ENCODE measurements around the gene SSU72.

Gene SSU72

DNA sequence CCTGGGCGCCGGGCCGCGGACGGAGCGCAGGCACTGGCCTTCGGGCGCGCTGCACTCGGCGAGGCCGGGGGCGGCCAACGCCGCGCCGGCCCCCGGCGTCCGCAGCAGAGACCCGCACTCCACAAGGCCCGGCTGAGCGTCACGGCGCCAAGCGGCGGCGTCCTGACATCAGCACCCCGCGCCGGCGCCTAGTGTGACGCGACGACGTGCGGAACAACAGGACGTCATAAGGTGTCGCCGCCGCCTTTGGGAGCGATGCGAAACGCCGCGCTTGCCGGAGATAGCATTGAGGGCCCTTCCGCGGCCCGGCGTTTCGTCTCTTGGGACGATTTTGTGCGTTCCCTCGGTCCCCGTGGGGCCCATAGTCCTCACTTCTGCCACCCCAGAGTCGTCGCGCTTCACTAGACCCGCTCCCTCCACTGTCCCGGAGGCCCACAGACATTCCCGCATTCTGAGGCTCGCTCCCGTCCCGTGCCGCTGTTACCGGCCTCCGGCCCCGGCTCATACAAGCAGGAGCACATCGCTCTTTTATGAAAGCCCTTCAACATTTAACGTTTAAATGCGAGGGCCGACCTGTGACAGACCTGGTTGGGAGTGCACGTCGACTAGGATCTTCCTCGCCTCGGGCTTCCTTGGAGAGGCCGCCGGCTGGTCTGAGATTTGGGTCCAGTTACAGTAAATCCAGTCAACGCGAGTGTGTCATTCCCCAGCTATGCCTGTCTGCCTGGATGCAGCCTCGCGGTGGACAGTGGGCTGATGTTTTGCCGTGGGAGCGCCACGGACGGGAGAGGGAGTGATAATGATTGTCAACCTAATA is at the start of gene SSU72:
Gene SSU72 (minus strand): TSS at position 143 of the 817 bp plus-strand sequence. CDS start 306 bp downstream, outside the sequence.
- Histone ChIP-seq H3K27ac (ENCODE audit: low read depth, low read length) (peak within 1 kb of the TSS; percentile 100), H3K27me3 (ENCODE audit: control insufficient read depth, insufficient read depth, low read length) (no peaks in the 10 kb centered on the region), H3K4me1 (ENCODE audit: control insufficient read depth, insufficient read depth, low read length) (peaks cover 10% of the 10 kb centered on the region), H3K4me3 (ENCODE audit: low read length) (peak within 1 kb of the TSS; percentile 100), H3K9ac (ENCODE audit: low read length) (peak within 1 kb of the TSS; percentile 100), H3K36me3 (ENCODE audit: control insufficient read depth, insufficient read depth, low read length) (no peaks in the 10 kb centered on the region)

DNA sequence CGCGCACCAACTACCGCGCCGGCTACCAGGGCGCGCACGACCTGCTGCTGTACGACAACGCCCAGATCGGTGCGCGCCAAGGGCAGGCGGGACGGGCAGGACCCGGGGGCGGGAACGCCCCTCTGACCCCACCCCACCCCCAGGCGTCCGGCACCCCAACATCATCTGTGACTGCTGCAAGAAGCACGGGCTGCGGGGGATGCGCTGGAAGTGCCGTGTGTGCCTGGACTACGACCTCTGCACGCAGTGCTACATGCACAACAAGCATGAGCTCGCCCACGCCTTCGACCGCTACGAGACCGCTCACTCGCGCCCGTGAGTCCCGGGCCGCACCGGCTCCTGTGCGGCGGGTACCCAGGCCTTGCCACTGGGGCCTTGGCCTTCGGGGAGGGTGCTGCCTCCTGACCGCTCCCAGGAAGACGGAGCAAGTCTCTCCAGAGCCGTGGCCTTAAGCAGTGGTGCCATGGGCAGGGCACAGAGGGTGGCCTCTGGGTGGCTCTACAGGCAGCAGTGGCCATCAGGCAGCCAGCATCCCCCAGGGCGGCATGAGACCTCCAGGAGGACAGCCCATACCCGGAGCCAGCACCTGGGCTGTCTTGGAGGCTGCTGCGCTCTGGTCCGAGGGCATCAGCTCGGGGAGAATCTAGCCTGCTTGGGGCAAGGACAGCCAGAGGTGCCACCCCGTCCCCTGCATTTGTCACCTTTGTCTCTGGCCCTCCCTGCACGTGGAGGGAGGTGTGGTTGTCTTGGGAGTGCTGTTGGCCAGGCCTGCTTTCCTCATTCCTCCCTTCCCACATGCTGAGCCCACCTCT is 49.2 kb upstream of the SSU72 start:
- Histone ChIP-seq H3K9ac (ENCODE audit: low read length) (no peak overlapping the region), H3K27ac (ENCODE audit: low read depth, low read length) (no peak overlapping the region), H3K27me3 (ENCODE audit: control insufficient read depth, insufficient read depth, low read length) (no peaks in the 10 kb centered on the region), H3K4me1 (ENCODE audit: control insufficient read depth, insufficient read depth, low read length) (no peaks in the 10 kb centered on the region), H3K4me3 (ENCODE audit: low read length) (no peak overlapping the region), H3K36me3 (ENCODE audit: control insufficient read depth, insufficient read depth, low read length) (peaks cover 3% of the 10 kb centered on the region)

DNA sequence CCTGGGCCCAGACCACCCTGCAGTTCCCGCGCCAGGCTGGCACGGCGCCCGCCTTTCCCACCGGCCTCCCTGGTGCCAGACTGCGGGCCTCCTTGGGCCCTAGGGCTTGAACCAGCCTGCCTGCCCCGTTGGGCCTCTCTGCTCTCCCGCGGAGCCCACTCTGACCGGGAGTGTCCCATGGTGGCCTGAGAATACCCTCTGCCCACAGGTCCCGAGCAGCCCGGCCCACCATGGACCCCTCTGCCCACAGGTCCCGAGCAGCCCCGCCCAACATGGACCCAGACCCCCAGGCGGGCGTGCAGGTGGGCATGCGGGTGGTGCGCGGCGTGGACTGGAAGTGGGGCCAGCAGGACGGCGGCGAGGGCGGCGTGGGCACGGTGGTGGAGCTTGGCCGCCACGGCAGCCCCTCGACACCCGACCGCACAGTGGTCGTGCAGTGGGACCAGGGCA is 48.5 kb upstream of the SSU72 start:
- Histone ChIP-seq H3K27ac (ENCODE audit: low read depth, low read length) (no peak overlapping the region), H3K4me3 (ENCODE audit: low read length) (no peak overlapping the region), H3K9ac (ENCODE audit: low read length) (no peak overlapping the region), H3K4me1 (ENCODE audit: control insufficient read depth, insufficient read depth, low read length) (no peaks in the 10 kb centered on the region), H3K27me3 (ENCODE audit: control insufficient read depth, insufficient read depth, low read length) (no peaks in the 10 kb centered on the region), H3K36me3 (ENCODE audit: control insufficient read depth, insufficient read depth, low read length) (peaks cover 3% of the 10 kb centered on the region)

DNA sequence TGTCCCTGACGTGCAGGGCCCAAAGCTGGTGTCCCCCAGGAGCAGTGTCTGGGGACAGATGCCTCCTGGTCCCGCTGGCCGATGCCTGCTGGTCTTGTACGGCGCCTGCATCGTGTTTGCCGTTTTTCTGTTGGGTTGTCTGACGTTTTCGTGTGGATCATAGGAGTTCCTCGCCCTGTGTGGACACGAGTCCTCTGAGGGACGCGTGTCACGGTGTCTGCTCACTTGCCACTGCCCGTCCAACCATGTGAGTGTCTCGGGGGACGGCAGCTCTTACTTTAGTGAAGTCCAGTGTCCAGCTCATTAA is 48.1 kb upstream of the SSU72 start:
- no peaks in the 10 kb centered on the region for H3K4me1 ChIP-seq (ENCODE audit: control insufficient read depth, insufficient read depth, low read length)
- H3K27me3 ChIP-seq (ENCODE audit: control insufficient read depth, insufficient read depth, low read length) = no peaks in the 10 kb centered on the region
- H3K36me3 ChIP-seq (ENCODE audit: control insufficient read depth, insufficient read depth, low read length) = no peaks in the 10 kb centered on the region
- no peak overlapping the region for H3K4me3 ChIP-seq (ENCODE audit: low read length)
- no peak overlapping the region for H3K27ac ChIP-seq (ENCODE audit: low read depth, low read length)
- no peak overlapping the region for H3K9ac ChIP-seq (ENCODE audit: low read length)

DNA sequence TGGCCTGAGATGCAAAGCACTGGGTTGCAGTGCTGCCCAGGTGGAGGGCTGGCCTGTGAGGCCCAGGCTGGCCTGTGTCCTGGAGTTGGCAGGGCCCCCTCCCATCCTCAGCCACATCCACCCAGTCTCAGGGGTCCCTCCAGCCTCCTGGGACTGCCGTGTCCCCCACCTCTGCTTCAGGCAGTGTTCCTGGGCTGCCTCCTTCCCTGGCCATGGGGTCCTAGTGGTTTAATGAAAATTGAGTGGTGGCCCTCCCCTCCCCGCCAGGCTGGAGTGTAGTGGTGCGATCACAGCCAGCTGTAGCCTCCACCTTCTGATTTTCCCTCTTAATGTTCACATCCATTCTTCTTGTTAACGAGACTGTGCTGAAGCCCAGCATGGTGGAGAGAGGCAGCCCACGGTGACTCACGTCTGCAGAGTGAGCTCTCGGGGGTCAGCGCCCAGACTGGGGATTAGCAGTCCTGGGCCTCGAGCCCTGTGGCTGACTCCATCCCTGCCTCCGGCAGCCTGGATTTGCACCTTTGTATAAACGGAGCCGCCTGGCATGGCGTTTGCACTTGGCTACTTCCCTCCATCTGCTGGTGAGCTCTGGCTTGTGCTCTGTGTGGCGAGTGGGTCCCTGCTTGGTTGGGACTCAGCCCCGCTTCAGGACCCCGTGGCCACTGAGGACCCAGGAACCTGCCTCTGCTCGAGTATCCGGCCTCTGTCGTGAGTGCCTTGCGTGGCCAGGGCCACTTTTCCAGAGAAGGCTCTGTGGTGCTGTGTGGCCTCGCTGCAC is 47.5 kb upstream of the SSU72 start:
- no peak overlapping the region for H3K9ac ChIP-seq (ENCODE audit: low read length)
- H3K36me3 ChIP-seq (ENCODE audit: control insufficient read depth, insufficient read depth, low read length) = peaks cover 3% of the 10 kb centered on the region
- no peaks in the 10 kb centered on the region for H3K27me3 ChIP-seq (ENCODE audit: control insufficient read depth, insufficient read depth, low read length)
- H3K27ac ChIP-seq (ENCODE audit: low read depth, low read length) = no peak overlapping the region
- no peaks in the 10 kb centered on the region for H3K4me1 ChIP-seq (ENCODE audit: control insufficient read depth, insufficient read depth, low read length)
- no peak overlapping the region for H3K4me3 ChIP-seq (ENCODE audit: low read length)

DNA sequence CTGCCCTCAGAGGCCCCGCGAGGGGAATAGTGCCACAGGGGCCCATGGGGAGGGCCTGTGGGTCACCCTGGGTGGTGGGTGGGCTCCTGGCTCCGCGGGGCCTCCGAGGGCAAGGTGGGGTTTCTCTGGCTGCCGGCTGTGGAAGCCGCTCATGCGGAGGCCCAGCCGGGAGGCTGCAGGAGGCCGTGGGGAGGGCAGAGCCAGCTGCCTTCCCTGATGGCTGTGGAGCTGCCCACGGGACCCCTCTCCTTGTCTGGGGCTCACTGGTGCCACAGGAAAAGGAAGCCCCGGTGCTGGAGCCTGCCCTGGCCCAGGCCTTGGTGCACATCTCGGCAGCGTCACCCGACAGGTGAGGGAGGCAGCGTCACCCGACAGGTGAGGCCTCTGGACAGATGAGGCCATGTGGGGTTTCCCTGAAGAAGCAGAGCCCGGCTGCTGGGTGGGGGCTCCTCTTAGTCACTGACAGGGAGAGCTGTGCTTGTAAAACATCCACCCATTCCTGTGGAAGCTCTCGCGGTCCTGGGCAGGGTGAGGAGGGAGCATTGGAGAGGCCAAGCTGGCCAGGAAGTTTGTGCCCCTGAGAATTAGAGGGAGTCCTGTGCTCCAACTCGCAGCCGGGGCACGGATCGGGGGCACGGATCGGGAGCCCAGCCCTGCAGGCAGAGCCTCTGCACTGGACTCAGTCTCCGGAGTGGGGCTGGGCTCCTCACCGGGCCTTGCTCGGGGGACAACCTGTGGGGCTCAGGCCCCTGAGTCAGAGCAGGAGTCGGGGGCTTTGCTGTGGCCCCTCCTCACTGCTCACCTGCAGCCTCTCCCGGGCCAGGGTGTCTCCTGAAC is 46.7 kb upstream of the SSU72 start:
- Histone ChIP-seq H3K27ac (ENCODE audit: low read depth, low read length) (no peak overlapping the region), H3K27me3 (ENCODE audit: control insufficient read depth, insufficient read depth, low read length) (no peaks in the 10 kb centered on the region), H3K4me3 (ENCODE audit: low read length) (no peak overlapping the region), H3K4me1 (ENCODE audit: control insufficient read depth, insufficient read depth, low read length) (peaks cover 6% of the 10 kb centered on the region), H3K9ac (ENCODE audit: low read length) (no peak overlapping the region), H3K36me3 (ENCODE audit: control insufficient read depth, insufficient read depth, low read length) (peaks cover 3% of the 10 kb centered on the region)

DNA sequence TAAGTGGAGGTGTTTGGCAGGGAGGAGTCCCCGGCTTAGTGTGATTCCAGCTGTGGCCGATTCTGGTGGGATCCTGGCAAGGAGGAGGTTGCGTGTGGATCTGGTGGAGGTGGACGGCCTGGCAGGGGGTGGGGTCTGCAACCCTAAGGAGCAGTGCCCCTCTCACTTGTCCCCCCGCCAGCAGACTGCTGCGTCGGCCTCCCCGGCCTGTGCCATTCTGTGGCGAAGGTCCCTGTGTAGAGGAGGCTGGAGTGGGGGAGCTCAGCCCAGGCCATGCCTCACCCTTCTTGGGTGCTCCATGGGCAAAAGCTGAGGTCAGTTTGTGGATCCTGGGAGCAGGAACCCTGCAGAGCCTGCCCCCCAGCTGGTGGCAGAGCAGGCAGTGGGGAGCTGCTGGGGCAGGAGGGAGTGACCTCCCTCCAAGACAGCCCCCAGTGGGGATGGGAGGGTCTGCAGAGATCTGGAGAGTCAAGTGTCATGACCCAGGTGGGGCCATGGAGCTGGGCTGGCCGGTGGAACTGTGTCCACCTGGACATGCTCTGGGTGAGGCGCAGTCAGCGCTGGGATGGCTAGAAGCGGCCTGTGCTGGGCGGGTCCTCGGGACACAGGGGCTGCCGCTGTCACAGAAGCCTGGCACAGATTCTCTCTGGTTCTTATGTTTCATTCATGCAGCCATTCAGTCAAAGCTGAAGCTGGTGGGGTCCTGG is 45.9 kb upstream of the SSU72 start:
- Histone ChIP-seq H3K36me3 (ENCODE audit: control insufficient read depth, insufficient read depth, low read length) (peaks cover 3% of the 10 kb centered on the region), H3K4me1 (ENCODE audit: control insufficient read depth, insufficient read depth, low read length) (peaks cover 7% of the 10 kb centered on the region), H3K27me3 (ENCODE audit: control insufficient read depth, insufficient read depth, low read length) (no peaks in the 10 kb centered on the region), H3K9ac (ENCODE audit: low read length) (no peak overlapping the region), H3K4me3 (ENCODE audit: low read length) (no peak overlapping the region), H3K27ac (ENCODE audit: low read depth, low read length) (no peak overlapping the region)

DNA sequence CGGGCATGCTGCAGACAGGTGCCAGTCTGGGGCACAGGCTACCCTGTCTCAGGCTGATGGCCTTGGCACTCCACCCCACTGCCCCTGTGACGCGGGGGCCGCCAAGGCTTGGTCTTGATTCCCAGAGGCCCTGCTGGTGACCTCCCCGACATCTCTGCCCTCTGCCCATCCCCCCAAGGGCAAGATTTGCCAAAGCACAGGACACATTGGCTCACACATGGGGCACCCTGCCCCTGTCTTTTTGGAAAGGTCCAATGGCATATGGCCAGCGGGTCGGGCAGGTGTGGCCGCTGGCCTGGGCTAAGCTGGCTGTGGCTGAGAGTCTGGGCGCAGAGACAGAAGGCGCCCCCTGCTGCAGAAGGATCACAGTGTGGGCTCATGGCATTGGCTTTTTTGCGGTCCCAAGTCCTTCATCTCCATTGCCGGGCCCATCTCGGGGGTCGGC is 45.3 kb upstream of the SSU72 start:
- peaks cover 3% of the 10 kb centered on the region for H3K36me3 ChIP-seq (ENCODE audit: control insufficient read depth, insufficient read depth, low read length)
- no peak overlapping the region for H3K9ac ChIP-seq (ENCODE audit: low read length)
- no peak overlapping the region for H3K4me3 ChIP-seq (ENCODE audit: low read length)
- no peak overlapping the region for H3K27ac ChIP-seq (ENCODE audit: low read depth, low read length)
- H3K27me3 ChIP-seq (ENCODE audit: control insufficient read depth, insufficient read depth, low read length) = no peaks in the 10 kb centered on the region
- H3K4me1 ChIP-seq (ENCODE audit: control insufficient read depth, insufficient read depth, low read length) = peaks cover 7% of the 10 kb centered on the region

DNA sequence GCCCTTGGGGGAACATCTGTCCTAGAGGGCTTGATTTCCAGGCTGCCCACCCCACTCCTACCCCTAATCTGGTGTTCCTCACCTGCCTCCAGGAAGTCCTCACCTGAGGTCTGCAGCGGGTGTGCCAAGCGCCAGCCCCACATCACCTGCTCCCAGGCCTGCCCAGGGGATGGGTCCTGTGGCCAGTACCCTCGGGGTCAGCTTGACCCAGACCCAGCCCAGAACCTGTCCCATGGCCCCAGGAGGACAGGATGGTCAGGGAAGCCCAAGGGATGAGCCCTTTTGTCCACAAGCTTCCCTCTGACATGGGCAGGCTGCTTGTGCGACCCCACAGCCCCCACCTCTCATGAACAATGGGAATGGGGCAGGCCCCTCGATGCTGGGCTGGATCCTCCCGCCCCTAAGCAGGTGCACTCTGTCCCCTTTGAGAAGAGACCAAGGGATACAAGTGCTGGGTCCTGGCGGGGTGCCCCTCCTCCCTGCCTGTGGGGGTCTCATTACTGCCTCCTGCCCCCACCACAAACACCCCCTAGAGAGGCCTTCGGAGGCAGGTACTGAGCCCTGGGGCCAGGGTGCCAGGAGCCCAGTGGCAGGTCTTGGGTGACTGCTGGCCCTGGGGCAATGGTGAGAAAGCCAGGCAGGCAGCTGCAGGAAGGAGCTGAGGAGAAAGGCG is 43.9 kb upstream of the SSU72 start:
- H3K9ac ChIP-seq (ENCODE audit: low read length) = no peak overlapping the region

DNA sequence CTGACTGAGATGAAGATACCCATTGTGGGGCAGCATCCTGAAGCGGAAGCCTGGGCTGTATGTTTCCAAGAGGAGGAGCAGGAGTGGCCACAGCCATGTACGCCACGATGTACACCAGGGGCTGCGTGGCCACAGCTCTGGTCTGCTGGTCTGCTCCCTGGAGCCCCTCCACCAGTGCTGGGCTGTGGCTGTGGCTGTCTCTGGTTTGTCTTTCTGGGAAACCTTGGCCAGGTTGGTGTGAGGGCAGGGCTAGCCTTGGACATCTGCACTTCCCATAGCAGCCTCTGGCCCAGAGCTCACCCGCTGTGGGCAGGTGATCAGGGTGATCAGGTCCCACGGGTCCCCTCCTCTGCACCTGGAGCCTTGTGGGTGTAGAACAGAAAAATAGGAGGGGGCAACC is 43.3 kb upstream of the SSU72 start:
- peaks cover 16% of the 10 kb centered on the region for H3K4me1 ChIP-seq (ENCODE audit: control insufficient read depth, insufficient read depth, low read length)
- no peak overlapping the region for H3K27ac ChIP-seq (ENCODE audit: low read depth, low read length)
- H3K27me3 ChIP-seq (ENCODE audit: control insufficient read depth, insufficient read depth, low read length) = no peaks in the 10 kb centered on the region
- H3K9ac ChIP-seq (ENCODE audit: low read length) = no peak overlapping the region
- H3K36me3 ChIP-seq (ENCODE audit: control insufficient read depth, insufficient read depth, low read length) = peaks cover 3% of the 10 kb centered on the region
- H3K4me3 ChIP-seq (ENCODE audit: low read length) = no peak overlapping the region

More for the DNA sequence above, 43.9 kb upstream of the SSU72 start:
- Histone ChIP-seq H3K36me3 (ENCODE audit: control insufficient read depth, insufficient read depth, low read length) (peaks cover 3% of the 10 kb centered on the region), H3K27ac (ENCODE audit: low read depth, low read length) (no peak overlapping the region), H3K4me1 (ENCODE audit: control insufficient read depth, insufficient read depth, low read length) (peaks cover 16% of the 10 kb centered on the region), H3K27me3 (ENCODE audit: control insufficient read depth, insufficient read depth, low read length) (no peaks in the 10 kb centered on the region), H3K4me3 (ENCODE audit: low read length) (no peak overlapping the region)

DNA sequence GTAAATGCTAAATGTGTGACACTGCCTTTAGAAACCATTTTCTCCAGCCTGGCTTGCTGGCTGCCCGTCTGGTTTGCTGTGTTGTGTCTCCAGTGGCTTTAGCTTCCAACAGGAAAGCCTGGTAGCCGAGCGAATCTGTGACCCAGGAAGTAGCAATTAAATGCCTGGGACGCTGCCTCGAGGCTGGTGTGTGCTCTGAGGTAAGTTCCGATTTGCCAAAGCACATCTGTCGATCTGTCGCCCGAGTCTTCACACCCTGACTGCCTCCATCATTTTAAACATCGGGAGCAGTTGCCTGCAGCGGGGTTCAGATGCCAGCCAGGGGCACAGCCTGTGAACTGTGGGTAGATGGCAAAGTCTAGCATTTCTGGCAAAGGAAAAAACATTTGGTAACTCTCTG is 42.9 kb upstream of the SSU72 start:
- Histone ChIP-seq H3K36me3 (ENCODE audit: control insufficient read depth, insufficient read depth, low read length) (peaks cover 3% of the 10 kb centered on the region), H3K27me3 (ENCODE audit: control insufficient read depth, insufficient read depth, low read length) (no peaks in the 10 kb centered on the region), H3K4me1 (ENCODE audit: control insufficient read depth, insufficient read depth, low read length) (peaks cover 16% of the 10 kb centered on the region), H3K9ac (ENCODE audit: low read length) (no peak overlapping the region), H3K4me3 (ENCODE audit: low read length) (no peak overlapping the region), H3K27ac (ENCODE audit: low read depth, low read length) (no peak overlapping the region)
